ENCODE data around the gene GCH1. TPM values are rescaled to one million over a fixed set of nuclear protein-coding genes. Genes with fewer than 3 reads are reported as not detected.
"Not testable (repeated sequence)": the region's sequence is repeated elsewhere in the genome, so short reads cannot be mapped to it uniquely, and the experiment has no call there.

GCH1 gene
- total RNA-seq, 1 experiment from 2014 or later = 7.1 TPM

GRCh38 chr14:54877015-54877702, 25.5 kb downstream of the GCH1 start:
- intact Hi-C loops (cut with micrococcal nuclease) = no loop called here
- no peak for DNase-seq (ENCODE audit: unreplicated experiment)
- Mint-ChIP-seq H3K36me3 (ENCODE audit: insufficient read depth, unreplicated experiment) (no peaks in the 10 kb centered on the region), H3K27me3 (ENCODE audit: insufficient read depth, unreplicated experiment) (no peaks in the 10 kb centered on the region), H3K27ac (ENCODE audit: low read depth, unreplicated experiment) (no peak overlapping the region), H3K4me3 (ENCODE audit: unreplicated experiment) (no peak overlapping the region), H3K9me3 (ENCODE audit: unreplicated experiment) (no peaks in the 10 kb centered on the region), H3K4me1 (ENCODE audit: insufficient read depth, unreplicated experiment) (peaks cover 11% of the 10 kb centered on the region)
- POLR2A ChIA-PET = interaction anchor here (0.5 to 1.1 kb wide), 4 partner anchors 26 to 1911 kb away, joined by 3 to 5 read pairs (median 3); partner anchors contain the start of gene GCH1
- BruUV-seq (replicated peaks) = no TSS peak
- no peak for TF ChIP-seq CTCF (IDR thresholded peaks at IDR 0.05; ENCODE audit: unreplicated experiment)
- CTCF ChIA-PET = interaction anchor here (1.9 kb wide), 1 partner anchor 11 kb away, joined by 5 read pairs; no protein-coding TSS in a partner anchor

GRCh38 chr14:54875648-54876047, 27.0 kb downstream of the GCH1 start:
- CTCF ChIA-PET; BruUV-seq (replicated peaks); intact Hi-C loops (cut with micrococcal nuclease): not testable (repeated sequence)

GRCh38 chr14:54870154-54871090, 32.2 kb downstream of the GCH1 start:
- H3K27me3 Mint-ChIP-seq (ENCODE audit: insufficient read depth, unreplicated experiment); H3K4me1 Mint-ChIP-seq (ENCODE audit: insufficient read depth, unreplicated experiment); H3K9me3 Mint-ChIP-seq (ENCODE audit: unreplicated experiment); H3K36me3 Mint-ChIP-seq (ENCODE audit: insufficient read depth, unreplicated experiment); H3K27ac Mint-ChIP-seq (ENCODE audit: low read depth, unreplicated experiment); intact Hi-C loops (cut with micrococcal nuclease); DNase-seq (ENCODE audit: unreplicated experiment); BruUV-seq (replicated peaks): not testable (repeated sequence)
- POLR2A ChIA-PET = interaction anchor here (0.9 to 1.3 kb wide), 2 partner anchors 11 to 12 kb away, joined by 3 to 4 read pairs; no protein-coding TSS in a partner anchor
- H3K4me3 Mint-ChIP-seq (ENCODE audit: unreplicated experiment) = peak overlapping the region; percentile 88
- CTCF ChIA-PET = interaction anchor here (0.7 to 1.4 kb wide), 3 partner anchors 11 to 23 kb away, joined by 3 to 5 read pairs (median 3); no protein-coding TSS in a partner anchor

More at GRCh38 chr14:54875648-54876047, 27.0 kb downstream of the GCH1 start:
- H3K4me3 Mint-ChIP-seq (ENCODE audit: unreplicated experiment); H3K27ac Mint-ChIP-seq (ENCODE audit: low read depth, unreplicated experiment); H3K36me3 Mint-ChIP-seq (ENCODE audit: insufficient read depth, unreplicated experiment); H3K27me3 Mint-ChIP-seq (ENCODE audit: insufficient read depth, unreplicated experiment); POLR2A ChIA-PET; H3K4me1 Mint-ChIP-seq (ENCODE audit: insufficient read depth, unreplicated experiment); H3K9me3 Mint-ChIP-seq (ENCODE audit: unreplicated experiment); DNase-seq (ENCODE audit: unreplicated experiment): not testable (repeated sequence)

GRCh38 chr14:54867011-54867410, 35.6 kb downstream of the GCH1 start:
- Mint-ChIP-seq H3K4me3 (ENCODE audit: unreplicated experiment) (no peak overlapping the region), H3K36me3 (ENCODE audit: insufficient read depth, unreplicated experiment) (no peaks in the 10 kb centered on the region), H3K4me1 (ENCODE audit: insufficient read depth, unreplicated experiment) (peaks cover 9% of the 10 kb centered on the region), H3K27me3 (ENCODE audit: insufficient read depth, unreplicated experiment) (no peaks in the 10 kb centered on the region), H3K27ac (ENCODE audit: low read depth, unreplicated experiment) (no peak overlapping the region), H3K9me3 (ENCODE audit: unreplicated experiment) (no peaks in the 10 kb centered on the region)
- ChIA-PET POLR2A (interaction anchor here (1.8 kb wide), 1 partner anchor 14 kb away, joined by 6 read pairs; no protein-coding TSS in a partner anchor), CTCF (interaction anchor here (0.6 to 1.1 kb wide), 4 partner anchors 21 to 68 kb away, joined by 3 to 4 read pairs (median 3); no protein-coding TSS in a partner anchor)
- intact Hi-C loops (cut with micrococcal nuclease) = no loop called here
- no TSS peak for BruUV-seq (replicated peaks)
- peak; percentile 18 for DNase-seq (ENCODE audit: unreplicated experiment)
- TF ChIP-seq CTCF (IDR thresholded peaks at IDR 0.05; ENCODE audit: unreplicated experiment) = no peak

Data from MCF 10A (cell line).